ENCODE results near the gene RSAD2.

- peak; percentile 51; the same call in 1 of the 2 replicates for TF ChIP-seq CTCF (conservative IDR thresholded peaks at IDR 0.05)
- TF ChIP-seq EZH2 (IDR thresholded peaks at IDR 0.05; ENCODE audit: low read depth) = no peak
These were observed 44.7 kb downstream of the RSAD2 start for GRCh38 chr2:6922201-6922656.

Measured in PC-9 (cell line).